ENCODE measurements around the gene SUPT7L.

SUPT7L gene

DNA sequence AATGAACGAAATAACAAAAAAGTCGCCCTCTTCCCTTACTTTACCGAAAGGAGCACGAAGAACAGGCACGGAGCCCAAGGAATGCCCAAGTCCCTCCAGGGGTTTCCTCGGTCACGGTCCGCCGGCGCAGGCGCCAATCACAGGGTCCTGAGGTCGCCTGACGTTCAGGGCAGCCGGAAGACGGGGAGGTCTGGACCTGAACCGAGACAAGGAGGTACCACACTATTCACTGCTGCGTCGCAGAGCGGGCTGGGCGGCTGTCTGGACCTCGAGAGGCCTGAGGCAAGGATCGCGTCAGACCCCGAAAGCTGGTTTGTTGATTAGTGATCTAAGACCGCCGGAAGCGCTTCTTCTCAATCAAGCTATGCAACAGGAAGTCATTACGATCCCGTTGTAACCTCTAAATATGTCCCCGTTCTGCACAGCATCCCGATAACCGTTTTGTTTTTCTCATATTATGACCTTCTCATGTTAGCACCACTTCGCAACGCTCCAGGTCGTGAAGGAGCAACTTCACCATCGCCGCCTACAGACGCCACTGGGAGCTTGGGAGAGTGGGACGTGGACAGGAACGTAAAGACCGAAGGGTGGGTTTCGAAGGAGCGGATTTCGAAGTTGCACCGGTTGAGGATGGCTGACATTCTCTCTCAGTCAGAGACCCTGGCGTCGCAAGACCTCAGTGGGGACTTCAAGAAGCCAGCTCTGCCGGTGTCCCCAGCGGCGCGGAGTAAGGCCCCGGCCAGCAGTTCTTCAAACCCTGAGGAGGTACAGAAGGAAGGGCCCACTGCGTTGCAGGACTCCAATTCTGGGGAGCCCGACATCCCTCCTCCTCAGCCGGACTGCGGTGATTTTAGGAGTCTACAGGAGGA, at the start of gene SUPT7L, which contains the start of gene SLC4A1AP (continued):
- TF ChIP-seq ZNF544 (tag by site-specific recombination; IDR thresholded peaks at IDR 0.05) (no peak), GFI1B (tag by site-specific recombination; IDR thresholded peaks at IDR 0.05) (peak; percentile 70)
- TF ChIP-seq, protein P1, sequence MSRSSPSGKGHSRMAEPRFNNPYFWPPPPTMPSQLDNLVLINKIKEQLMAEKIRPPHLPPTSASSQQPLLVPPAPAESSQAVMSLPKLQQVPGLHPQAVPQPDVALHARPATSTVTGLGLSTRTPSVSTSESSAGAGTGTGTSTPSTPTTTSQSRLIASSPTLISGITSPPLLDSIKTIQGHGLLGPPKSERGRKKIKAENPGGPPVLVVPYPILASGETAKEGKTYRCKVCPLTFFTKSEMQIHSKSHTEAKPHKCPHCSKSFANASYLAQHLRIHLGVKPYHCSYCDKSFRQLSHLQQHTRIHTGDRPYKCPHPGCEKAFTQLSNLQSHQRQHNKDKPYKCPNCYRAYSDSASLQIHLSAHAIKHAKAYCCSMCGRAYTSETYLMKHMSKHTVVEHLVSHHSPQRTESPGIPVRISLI (tag by site-specific recombination; IDR thresholded peaks at IDR 0.05) = no peak; the same call in 1 of the 2 replicates

DNA sequence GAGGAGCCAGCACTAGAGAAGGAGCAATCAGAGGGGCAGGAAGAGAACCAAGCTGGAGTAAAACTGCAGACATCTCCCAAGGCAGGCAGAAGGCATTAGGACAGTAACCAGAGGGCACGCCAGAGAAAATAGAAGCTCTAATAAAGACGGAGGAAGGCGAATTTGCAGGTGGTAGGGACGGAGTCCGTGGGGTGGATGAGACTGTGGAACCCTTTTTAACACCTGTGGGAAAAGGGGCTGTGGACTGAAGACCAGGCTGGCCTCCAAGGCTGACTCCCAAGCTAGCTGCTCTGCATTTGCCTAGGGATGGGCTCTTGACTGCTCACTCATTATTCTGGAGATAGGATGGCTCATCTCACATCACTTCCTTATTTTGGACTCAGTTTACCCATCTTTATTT, 49.8 kb upstream of the SUPT7L start:
- POLR2A ChIA-PET = interaction anchor here (0.7 kb wide), 1 partner anchor 723 kb away, joined by 7 read pairs; no protein-coding TSS in a partner anchor
- H3K4me3 ChIP-seq (ENCODE audit: low read depth, low read length) = no peak overlapping the region
- no peaks in the 10 kb centered on the region for H3K9me3 ChIP-seq (ENCODE audit: control insufficient read depth, insufficient read depth, low read depth, low read length)
- no peak overlapping the region for H3K27ac ChIP-seq (ENCODE audit: extremely low read depth, low read depth, low read length)
- TF ChIP-seq ZNF175 (tag by site-specific recombination; IDR thresholded peaks at IDR 0.05) (no peak), ZXDB (tag by site-specific recombination; IDR thresholded peaks at IDR 0.05) (no peak), ZNF830 (tag by site-specific recombination; IDR thresholded peaks at IDR 0.05; ENCODE audit: low read depth) (no peak), ZSCAN16 (tag by site-specific recombination; IDR thresholded peaks at IDR 0.05) (no peak), YY1 (tag by site-specific recombination; IDR thresholded peaks at IDR 0.05) (no peak), ZNF785 (tag by site-specific recombination; IDR thresholded peaks at IDR 0.05) (no peak), ZNF626 (tag by site-specific recombination; IDR thresholded peaks at IDR 0.05) (no peak), SP7 (tag by site-specific recombination; IDR thresholded peaks at IDR 0.05) (no peak), ZNF530 (tag by site-specific recombination; IDR thresholded peaks at IDR 0.05; ENCODE audit: low read depth) (no peak), ZFP69B (tag by site-specific recombination; IDR thresholded peaks at IDR 0.05) (no peak), ZNF510 (tag by site-specific recombination; IDR thresholded peaks at IDR 0.05; ENCODE audit: insufficient replicate concordance) (no peak), ZBTB21 (tag by site-specific recombination; IDR thresholded peaks at IDR 0.05) (no peak), ZBTB8A (tag by site-specific recombination; IDR thresholded peaks at IDR 0.05) (no peak), ZNF16 (tag by site-specific recombination; IDR thresholded peaks at IDR 0.05; ENCODE audit: low read depth) (no peak), ZNF549 (tag by site-specific recombination; IDR thresholded peaks at IDR 0.05) (no peak)
- TF ChIP-seq, protein P2, sequence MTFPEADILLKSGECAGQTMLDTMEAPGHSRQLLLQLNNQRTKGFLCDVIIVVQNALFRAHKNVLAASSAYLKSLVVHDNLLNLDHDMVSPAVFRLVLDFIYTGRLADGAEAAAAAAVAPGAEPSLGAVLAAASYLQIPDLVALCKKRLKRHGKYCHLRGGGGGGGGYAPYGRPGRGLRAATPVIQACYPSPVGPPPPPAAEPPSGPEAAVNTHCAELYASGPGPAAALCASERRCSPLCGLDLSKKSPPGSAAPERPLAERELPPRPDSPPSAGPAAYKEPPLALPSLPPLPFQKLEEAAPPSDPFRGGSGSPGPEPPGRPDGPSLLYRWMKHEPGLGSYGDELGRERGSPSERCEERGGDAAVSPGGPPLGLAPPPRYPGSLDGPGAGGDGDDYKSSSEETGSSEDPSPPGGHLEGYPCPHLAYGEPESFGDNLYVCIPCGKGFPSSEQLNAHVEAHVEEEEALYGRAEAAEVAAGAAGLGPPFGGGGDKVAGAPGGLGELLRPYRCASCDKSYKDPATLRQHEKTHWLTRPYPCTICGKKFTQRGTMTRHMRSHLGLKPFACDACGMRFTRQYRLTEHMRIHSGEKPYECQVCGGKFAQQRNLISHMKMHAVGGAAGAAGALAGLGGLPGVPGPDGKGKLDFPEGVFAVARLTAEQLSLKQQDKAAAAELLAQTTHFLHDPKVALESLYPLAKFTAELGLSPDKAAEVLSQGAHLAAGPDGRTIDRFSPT (tag by site-specific recombination; IDR thresholded peaks at IDR 0.05) = no peak
- TF ChIP-seq, protein P3, sequence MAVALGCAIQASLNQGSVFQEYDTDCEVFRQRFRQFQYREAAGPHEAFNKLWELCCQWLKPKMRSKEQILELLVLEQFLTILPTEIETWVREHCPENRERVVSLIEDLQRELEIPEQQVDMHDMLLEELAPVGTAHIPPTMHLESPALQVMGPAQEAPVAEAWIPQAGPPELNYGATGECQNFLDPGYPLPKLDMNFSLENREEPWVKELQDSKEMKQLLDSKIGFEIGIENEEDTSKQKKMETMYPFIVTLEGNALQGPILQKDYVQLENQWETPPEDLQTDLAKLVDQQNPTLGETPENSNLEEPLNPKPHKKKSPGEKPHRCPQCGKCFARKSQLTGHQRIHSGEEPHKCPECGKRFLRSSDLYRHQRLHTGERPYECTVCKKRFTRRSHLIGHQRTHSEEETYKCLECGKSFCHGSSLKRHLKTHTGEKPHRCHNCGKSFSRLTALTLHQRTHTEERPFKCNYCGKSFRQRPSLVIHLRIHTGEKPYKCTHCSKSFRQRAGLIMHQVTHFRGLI (tag by site-specific recombination; IDR thresholded peaks at IDR 0.05) = no peak
- CTCF ChIA-PET = interaction anchor here (0.5 to 3.5 kb wide), 4 partner anchors 10 to 338 kb away, joined by 3 to 23 read pairs (median 6); no protein-coding TSS in a partner anchor
- H3K4me1 ChIP-seq (ENCODE audit: control insufficient read depth, insufficient read depth, low read length) = peaks cover 4% of the 10 kb centered on the region; the same call in 1 of the 2 replicates
- no peaks in the 10 kb centered on the region for H3K36me3 ChIP-seq (ENCODE audit: control insufficient read depth in 2 of 2, insufficient read depth in 1 of 2, low read length in 2 of 2)

Data from HEK293 (cell line).